Glomerular visceral epithelial cell (primary cell): ENCODE data around the gene ACTMAP.
"Not testable (repeated sequence)": the region's sequence is repeated elsewhere in the genome, so short reads cannot be mapped to it uniquely, and the experiment has no call there.

Experiments
- DNase-seq: peaks from one replicate; pipeline ENCODE4 v3.0.0-alpha.2; 2016; ENCODE audit errors: extremely low spot score

The ACTMAP gene

GRCh38 chr19:40776364-40776763 lies 26.1 kb upstream of the ACTMAP start:
- no peak for DNase-seq

GRCh38 chr19:40775632-40776022 lies 25.4 kb upstream of the ACTMAP start:
- no peak for DNase-seq

- DNase-seq: no peak
Measured at GRCh38 chr19:40774916-40775631, 24.8 kb upstream of the ACTMAP start, which contains the start of gene MIA. Gene MIA (plus strand): TSS chr19:40775521. CDS start chr19:40775543, 22 bp downstream.

- peak; percentile 21 for DNase-seq
Measured at GRCh38 chr19:40771101-40771862, 21.0 kb upstream of the ACTMAP start.

- DNase-seq: no peak
Measured at GRCh38 chr19:40768869-40769268, 18.6 kb upstream of the ACTMAP start.

- DNase-seq: not testable (repeated sequence)
Measured at GRCh38 chr19:40766385-40766784, 16.1 kb upstream of the ACTMAP start.

- no peak for DNase-seq
Measured at GRCh38 chr19:40763963-40764362, 13.7 kb upstream of the ACTMAP start.

- DNase-seq: no peak
Measured at GRCh38 chr19:40763526-40763925, 13.2 kb upstream of the ACTMAP start.

GRCh38 chr19:40762754-40763470 lies 12.6 kb upstream of the ACTMAP start:
- DNase-seq: no peak

- DNase-seq: no peak
Measured at GRCh38 chr19:40759352-40759751, 9.1 kb upstream of the ACTMAP start.

GRCh38 chr19:40758491-40758890 lies 8.2 kb upstream of the ACTMAP start:
- no peak for DNase-seq

GRCh38 chr19:40756502-40757110 lies 6.3 kb upstream of the ACTMAP start:
- no peak for DNase-seq

GRCh38 chr19:40755791-40756190 lies 5.5 kb upstream of the ACTMAP start:
- no peak for DNase-seq

- peak; percentile 17 for DNase-seq
Measured at GRCh38 chr19:40755248-40755624, 5.0 kb upstream of the ACTMAP start.

- DNase-seq: no peak
Measured at GRCh38 chr19:40754611-40755247, 4.5 kb upstream of the ACTMAP start.

- no peak for DNase-seq
Measured at GRCh38 chr19:40752257-40752781, 2.0 kb upstream of the ACTMAP start.

- peak; percentile 98 for DNase-seq
Measured at GRCh38 chr19:40750874-40751537, 729 bp upstream of the ACTMAP start, which contains the start of gene SNRPA. Gene SNRPA (plus strand): TSS chr19:40751203. CDS start chr19:40751409, 206 bp downstream.

- no peak for DNase-seq
Measured at GRCh38 chr19:40747536-40747935, 2.7 kb downstream of the ACTMAP start.

GRCh38 chr19:40745402-40745780 lies 4.9 kb downstream of the ACTMAP start:
- DNase-seq: peak; percentile 70

GRCh38 chr19:40744554-40745401 lies 5.5 kb downstream of the ACTMAP start:
- no peak for DNase-seq
